Neuronal stem cell (in vitro differentiated cells): ENCODE results near the gene TLNRD1.

Experiments
- DNase-seq: peaks from one replicate; pipeline ENCODE4 v3.0.0-alpha.2; 2013; ENCODE audit warnings: low spot score
- H2AFZ ChIP-seq: one replicate; pipeline ENCODE4 v1.6.1; 2013; ENCODE audit warnings: mild to moderate bottlenecking, low read length, inconsistent platforms
- H2AK5ac ChIP-seq: 2 replicates; pipeline ENCODE4 v1.6.1; 2013; ENCODE audit warnings: low read depth, mild to moderate bottlenecking, inconsistent platforms, low read length, moderate library complexity, mixed read lengths
- H2BK120ac ChIP-seq: 2 replicates; pipeline ENCODE4 v1.6.1; 2013; ENCODE audit warnings: low read depth, mild to moderate bottlenecking, inconsistent platforms, low read length, moderate library complexity, mixed read lengths
- H2BK12ac ChIP-seq: one replicate; pipeline ENCODE4 v1.6.1; 2013; ENCODE audit warnings: low read length, inconsistent platforms
- H2BK15ac ChIP-seq: 2 replicates; pipeline ENCODE4 v1.6.1; 2013; ENCODE audit warnings: mild to moderate bottlenecking, low read length, inconsistent platforms, mixed read lengths
- H2BK5ac ChIP-seq: one replicate; pipeline ENCODE4 v1.6.1; 2013; ENCODE audit warnings: inconsistent platforms, mild to moderate bottlenecking, low read length, moderate library complexity
- H3K14ac ChIP-seq: one replicate; pipeline ENCODE4 v1.6.1; 2013; ENCODE audit warnings: low read length, inconsistent platforms
- H3K18ac ChIP-seq: 2 replicates; pipeline ENCODE4 v1.6.1; 2013; ENCODE audit warnings: low read length, inconsistent platforms
- H3K23ac ChIP-seq: 2 replicates; pipeline ENCODE4 v1.6.1; 2013; ENCODE audit warnings: low read depth, mild to moderate bottlenecking, mixed read lengths, low read length, inconsistent platforms; ENCODE audit not compliant: poor library complexity
- H3K27ac ChIP-seq: replicated peaks from 3 replicates; pipeline ENCODE4 v1.5.1; 2013; ENCODE audit warnings: low read length, inconsistent platforms
- H3K27me3 ChIP-seq, 3 experiments: 2 replicates each; pipeline ENCODE4 v1.6.1; 2013; ENCODE audit warnings: low read length in 3 of 3, mild to moderate bottlenecking in 2 of 3, inconsistent platforms in 1 of 3, low read depth in 1 of 3, mixed read lengths in 1 of 3, moderate library complexity in 1 of 3; ENCODE audit not compliant: control insufficient read depth in 3 of 3, insufficient read depth in 3 of 3
- H3K36me3 ChIP-seq, 2 donors: replicated peaks in 1 of 2; 2 replicates each; pipeline ENCODE4 v1.6.1; 2013; ENCODE audit warnings: low read length in 2 of 2; ENCODE audit not compliant: control insufficient read depth in 2 of 2, insufficient read depth in 2 of 2
- H3K4ac ChIP-seq: 2 replicates; pipeline ENCODE4 v1.6.1; 2013; ENCODE audit warnings: inconsistent platforms, mild to moderate bottlenecking, low read length, moderate library complexity
- H3K4me1 ChIP-seq, 2 donors: 1 replicate in 1 of 2; 2 replicates in 1 of 2; pipeline ENCODE4 v1.6.1; 2013; ENCODE audit warnings: low read length in 2 of 2, low read depth in 1 of 2; ENCODE audit not compliant: control insufficient read depth in 2 of 2, insufficient read depth in 1 of 2
- H3K4me2 ChIP-seq: one replicate; pipeline ENCODE4 v1.6.1; 2013; ENCODE audit warnings: mild to moderate bottlenecking, low read length, inconsistent platforms; ENCODE audit not compliant: insufficient read depth, poor library complexity, severe bottlenecking
- H3K4me3 ChIP-seq, 2 donors: 2 replicates each; pipeline ENCODE4 v1.5.1; 2013; ENCODE audit warnings: low read length in 2 of 2, mild to moderate bottlenecking in 2 of 2, inconsistent platforms in 1 of 2, moderate library complexity in 1 of 2
- H3K79me1 ChIP-seq: one replicate; pipeline ENCODE4 v1.6.1; 2013; ENCODE audit warnings: low read depth, mild to moderate bottlenecking, inconsistent platforms, low read length, moderate library complexity
- H3K9ac ChIP-seq: one replicate; pipeline ENCODE4 v1.6.1; 2013; ENCODE audit warnings: mild to moderate bottlenecking, low read depth, low read length, inconsistent platforms; ENCODE audit not compliant: poor library complexity
- H3K9me3 ChIP-seq, 2 donors: replicated peaks in 1 of 2; 2 replicates each; pipeline versions ENCODE3 to v1.6.1; 2013; ENCODE audit warnings: low read length in 2 of 2, mild to moderate bottlenecking in 2 of 2, inconsistent platforms in 1 of 2, low read depth in 1 of 2, mixed read lengths in 1 of 2, moderate library complexity in 1 of 2; ENCODE audit not compliant: control insufficient read depth in 2 of 2, insufficient read depth in 1 of 2
- H4K8ac ChIP-seq: one replicate; pipeline ENCODE4 v1.6.1; 2013; ENCODE audit warnings: low read depth, mild to moderate bottlenecking, inconsistent platforms, low read length, moderate library complexity
- H4K91ac ChIP-seq: one replicate; pipeline ENCODE4 v1.6.1; 2013; ENCODE audit warnings: low read length, low read depth, mild to moderate bottlenecking, inconsistent platforms; ENCODE audit not compliant: poor library complexity
- WGBS, 2 donors: extraction: QIAGEN DNeasy Blood & Tissue Kit; methylation state at CpG; one replicate each; pipeline ENCODE4 v1.1.7; 2013; ENCODE audit warnings: missing lambda C conversion rate in 2 of 2, mixed read lengths in 1 of 2; ENCODE audit not compliant: insufficient read length in 2 of 2, insufficient replicate concordance in 1 of 2; ENCODE audit errors: extremely low coverage in 2 of 2; 5-methylcytosine and 5-hydroxymethylcytosine counted together

TLNRD1 gene

GRCh38 chr15:81011593-81011992 lies 10.9 kb downstream of the TLNRD1 start:
- H3K4me1 ChIP-seq, result peaks cover 3 to 9% of the 10 kb centered on the region in 2 donors
- no peak overlapping the region for H3K27ac ChIP-seq
- no peak for DNase-seq
- H3K14ac ChIP-seq, result no peak overlapping the region
- H2BK12ac ChIP-seq, result no peak overlapping the region
- no peak overlapping the region for H2AFZ ChIP-seq
- no peaks in the 10 kb centered on the region for H3K79me1 ChIP-seq
- no peak overlapping the region for H4K91ac ChIP-seq
- H2BK15ac ChIP-seq, result no peak overlapping the region
- no peak overlapping the region for H4K8ac ChIP-seq
- no peak overlapping the region for H2BK5ac ChIP-seq
- H3K4me3 ChIP-seq, result no peak overlapping the region
- no peak overlapping the region for H3K9ac ChIP-seq
- H3K4me2 ChIP-seq, result no peak overlapping the region
- no peak overlapping the region for H2BK120ac ChIP-seq
- H3K27me3 ChIP-seq, result no peaks in the 10 kb centered on the region
- no peak overlapping the region for H3K23ac ChIP-seq
- no peaks in the 10 kb centered on the region for H3K9me3 ChIP-seq
- H3K36me3 ChIP-seq, result no peaks in the 10 kb centered on the region
- no peak overlapping the region for H3K18ac ChIP-seq
- no peak overlapping the region for H3K4ac ChIP-seq
- H2AK5ac ChIP-seq, result no peak overlapping the region

GRCh38 chr15:81012588-81012987 lies 11.9 kb downstream of the TLNRD1 start:
- Histone ChIP-seq H3K14ac (no peak overlapping the region), H2BK5ac (no peak overlapping the region), H3K27ac (no peak overlapping the region), H2AK5ac (no peak overlapping the region), H3K18ac (no peak overlapping the region), H3K9me3 (no peaks in the 10 kb centered on the region), H3K4ac (no peak overlapping the region), H3K9ac (no peak overlapping the region), H2BK120ac (no peak overlapping the region), H2BK12ac (no peak overlapping the region), H3K36me3 (no peaks in the 10 kb centered on the region), H2BK15ac (no peak overlapping the region), H3K4me3 (no peak overlapping the region), H4K91ac (no peak overlapping the region), H3K4me1 (peaks cover 3 to 9% of the 10 kb centered on the region in 2 donors), H3K23ac (no peak overlapping the region), H3K27me3 (no peaks in the 10 kb centered on the region), H3K4me2 (no peak overlapping the region), H3K79me1 (no peaks in the 10 kb centered on the region), H2AFZ (no peak overlapping the region), H4K8ac (no peak overlapping the region)
- DNase-seq, result no peak
- WGBS, 2 donors, result no CpG with 5 or more reads among the region's 2 CpGs

DNA sequence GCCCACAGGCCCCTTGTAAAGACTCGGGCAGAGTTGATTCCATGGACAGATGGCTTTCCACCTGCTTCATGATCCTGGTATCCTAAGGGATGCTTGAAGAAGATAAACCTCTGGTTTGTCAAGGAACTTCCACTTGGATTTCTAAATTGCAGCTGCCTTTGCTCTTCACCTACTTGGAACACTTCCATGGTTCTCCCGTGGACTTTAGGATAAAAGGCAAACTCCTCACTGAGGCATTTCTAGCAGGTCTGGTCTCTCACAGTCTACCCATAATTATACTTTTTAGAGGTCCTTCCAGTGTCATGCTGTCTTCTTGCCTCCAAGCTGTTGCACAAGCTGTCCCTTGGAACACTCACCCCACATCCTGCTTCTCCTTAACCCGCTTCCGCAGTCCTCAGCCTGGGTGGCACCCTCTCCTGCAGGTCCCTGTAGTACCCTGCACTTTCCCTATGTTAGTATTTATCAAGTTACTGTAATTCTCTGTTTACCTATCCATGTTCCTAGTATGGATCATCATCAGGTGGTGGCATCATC lies 12.7 kb downstream of the TLNRD1 start:
- Histone ChIP-seq H2BK120ac (no peak overlapping the region), H2BK15ac (no peak overlapping the region), H4K8ac (no peak overlapping the region), H2BK12ac (no peak overlapping the region), H3K4ac (no peak overlapping the region), H3K79me1 (no peaks in the 10 kb centered on the region), H3K23ac (no peak overlapping the region), H3K9ac (no peak overlapping the region), H3K14ac (no peak overlapping the region), H3K27ac (no peak overlapping the region), H2AFZ (no peak overlapping the region), H3K4me1 (peaks cover 3 to 9% of the 10 kb centered on the region in 2 donors), H3K4me2 (no peak overlapping the region), H2BK5ac (no peak overlapping the region), H2AK5ac (no peak overlapping the region), H3K9me3 (no peaks in the 10 kb centered on the region), H3K4me3 (no peak overlapping the region), H3K18ac (no peak overlapping the region), H3K27me3 (no peaks in the 10 kb centered on the region), H3K36me3 (no peaks in the 10 kb centered on the region), H4K91ac (no peak overlapping the region)
- WGBS, 2 donors, result no CpG with 5 or more reads among the region's 4 CpGs
- DNase-seq, result no peak

DNA sequence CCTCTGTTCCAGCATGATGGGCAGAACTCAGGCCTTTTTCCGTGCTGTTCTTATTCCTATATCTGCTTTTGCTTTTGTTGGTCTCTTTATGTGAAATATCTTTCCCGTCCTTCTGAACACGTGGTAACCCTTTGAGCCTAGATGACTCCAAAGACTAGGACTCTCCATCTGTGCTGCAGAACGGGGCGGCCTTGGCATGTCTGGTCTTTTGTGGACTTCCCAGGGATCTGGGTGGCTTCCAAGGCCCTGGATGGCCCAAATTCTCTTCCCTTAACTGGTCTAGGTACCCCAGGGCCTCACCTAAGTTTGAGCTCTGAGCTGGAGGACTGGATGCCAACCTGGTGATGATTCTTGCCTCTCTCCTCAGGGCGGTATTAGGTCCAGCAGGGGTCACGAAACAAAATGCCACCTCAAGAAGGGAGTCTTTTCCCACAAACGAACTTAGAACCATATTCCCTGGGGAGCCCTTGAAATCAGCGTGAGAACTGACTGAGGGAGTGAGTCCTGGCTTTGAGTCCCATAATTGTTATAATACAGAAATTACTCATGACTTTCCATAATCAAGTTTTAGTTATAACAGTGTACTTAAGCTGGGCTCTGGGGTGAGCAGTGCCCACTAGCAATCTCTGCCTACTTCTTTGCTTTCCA lies 13.8 kb downstream of the TLNRD1 start:
- H2BK120ac ChIP-seq, result no peak overlapping the region
- H2BK12ac ChIP-seq, result no peak overlapping the region
- H3K14ac ChIP-seq, result no peak overlapping the region
- no peak overlapping the region for H4K8ac ChIP-seq
- H3K9ac ChIP-seq, result no peak overlapping the region
- no peak overlapping the region for H3K23ac ChIP-seq
- H2AFZ ChIP-seq, result no peak overlapping the region
- no peaks in the 10 kb centered on the region for H3K27me3 ChIP-seq
- no peak overlapping the region for H3K4ac ChIP-seq
- no peak overlapping the region for H3K4me3 ChIP-seq
- H3K27ac ChIP-seq, result no peak overlapping the region
- H3K18ac ChIP-seq, result no peak overlapping the region
- DNase-seq, result no peak
- H3K9me3 ChIP-seq, result no peaks in the 10 kb centered on the region
- H2BK5ac ChIP-seq, result no peak overlapping the region
- H4K91ac ChIP-seq, result no peak overlapping the region
- peaks cover 3 to 9% of the 10 kb centered on the region in 2 donors for H3K4me1 ChIP-seq
- WGBS, 2 donors, result no CpG with 5 or more reads among the region's 9 CpGs
- no peaks in the 10 kb centered on the region for H3K79me1 ChIP-seq
- H2BK15ac ChIP-seq, result no peak overlapping the region
- no peak overlapping the region for H3K4me2 ChIP-seq
- no peak overlapping the region for H2AK5ac ChIP-seq
- no peaks in the 10 kb centered on the region for H3K36me3 ChIP-seq
